ENCODE measurements around the gene HHAT.

Gene HHAT

GRCh38 chr1:210328746-210329503 is at the start of gene HHAT:
HHAT (plus strand) TSS chr1:210328902; CDS start chr1:210348976, 20,074 bp downstream.
- TF ChIP-seq CTCF (IDR thresholded peaks at IDR 0.05; ENCODE audit: insufficient read depth, low read length, missing control alignments), result no peak

GRCh38 chr1:210280221-210280620 is 48.5 kb upstream of the HHAT start:
- CTCF ChIA-PET, result no interaction called here
- H3K4me3 ChIP-seq (ENCODE audit: low read depth, low read length), result no peak overlapping the region
- TF ChIP-seq CTCF (IDR thresholded peaks at IDR 0.05; ENCODE audit: insufficient read depth, low read length, missing control alignments), result no peak
- no peak for DNase-seq (ENCODE audit: low read depth, low spot score)
- POLR2A ChIA-PET, result no interaction called here

More at GRCh38 chr1:210328746-210329503, at the start of gene HHAT:
- DNase-seq (ENCODE audit: low read depth, low spot score), result no peak
- peak within 1 kb of the TSS; percentile 73 for H3K4me3 ChIP-seq (ENCODE audit: low read depth, low read length)
- POLR2A ChIA-PET, result interaction anchor here (0.6 to 0.8 kb wide), 2 partner anchors 78 to 111 kb away, joined by 3 to 4 read pairs; no protein-coding TSS in a partner anchor
- CTCF ChIA-PET, result interaction anchor here (0.6 kb wide), 1 partner anchor 505 kb away, joined by 3 read pairs; no protein-coding TSS in a partner anchor

DNA sequence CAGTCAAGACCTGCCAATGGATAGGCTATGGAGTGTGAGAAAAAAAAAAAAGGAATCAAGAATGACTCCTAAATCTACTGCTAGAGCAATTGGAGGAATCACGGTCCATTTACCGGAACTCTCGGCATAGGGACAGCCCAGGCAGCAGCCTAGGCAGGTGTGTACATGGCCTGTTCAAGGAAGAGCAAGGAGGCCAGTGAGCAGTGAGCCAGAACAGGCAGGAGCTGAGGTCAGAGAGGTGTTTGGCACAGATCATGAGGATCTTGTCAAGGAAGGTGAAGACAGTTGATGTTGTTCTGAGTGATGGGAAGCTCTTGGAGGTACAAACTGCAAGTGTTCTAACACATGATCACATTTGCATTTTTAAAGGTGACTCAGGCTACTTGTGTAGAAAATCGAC is 40.6 kb upstream of the HHAT start:
- H3K4me3 ChIP-seq (ENCODE audit: low read depth, low read length), result no peak overlapping the region
- no peak for TF ChIP-seq CTCF (IDR thresholded peaks at IDR 0.05; ENCODE audit: insufficient read depth, low read length, missing control alignments)
- CTCF ChIA-PET, result no interaction called here
- no peak for DNase-seq (ENCODE audit: low read depth, low spot score)
- POLR2A ChIA-PET, result no interaction called here

- CTCF ChIA-PET, result no interaction called here
- no peak for TF ChIP-seq CTCF (IDR thresholded peaks at IDR 0.05; ENCODE audit: insufficient read depth, low read length, missing control alignments)
- POLR2A ChIA-PET, result no interaction called here
These were observed 39.5 kb upstream of the HHAT start for GRCh38 chr1:210289248-210289647.

GRCh38 chr1:210291081-210291764 is 37.5 kb upstream of the HHAT start:
- no peak for TF ChIP-seq CTCF (IDR thresholded peaks at IDR 0.05; ENCODE audit: insufficient read depth, low read length, missing control alignments)
- H3K4me3 ChIP-seq (ENCODE audit: low read depth, low read length), result no peak overlapping the region
- CTCF ChIA-PET, result interaction anchor here (0.9 to 2.6 kb wide), 10 partner anchors 10 to 150 kb away, joined by 3 to 12 read pairs (median 4); no protein-coding TSS in a partner anchor
- no peak for DNase-seq (ENCODE audit: low read depth, low spot score)
- POLR2A ChIA-PET, result no interaction called here

More at GRCh38 chr1:210289248-210289647, 39.5 kb upstream of the HHAT start:
- no peak for DNase-seq (ENCODE audit: low read depth, low spot score)
- H3K4me3 ChIP-seq (ENCODE audit: low read depth, low read length), result no peak overlapping the region

DNA sequence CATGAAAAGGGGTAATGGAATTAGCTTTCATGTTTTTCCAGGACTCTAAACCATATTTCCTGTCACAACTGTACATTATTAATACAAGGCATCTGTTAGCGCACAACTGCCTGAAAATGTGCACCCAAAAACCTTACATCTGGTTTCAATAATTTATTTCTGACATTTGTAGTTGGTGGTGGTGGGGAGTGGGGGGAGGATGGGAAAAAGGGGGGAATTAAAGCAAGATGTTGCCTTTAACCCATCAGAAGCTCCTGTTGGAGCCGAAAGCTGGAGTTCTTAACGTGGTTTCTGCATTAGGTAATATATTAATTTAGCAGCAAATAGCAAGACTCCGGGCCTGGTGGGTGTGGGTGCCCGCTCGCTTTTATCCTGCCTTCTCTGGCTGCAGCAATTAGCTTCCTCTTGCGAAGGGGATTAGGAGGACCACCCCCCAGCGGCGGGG is 36.9 kb upstream of the HHAT start:
- ChIA-PET CTCF (interaction anchor here (0.9 to 2.9 kb wide), 10 partner anchors 10 to 151 kb away, joined by 3 to 12 read pairs (median 4); no protein-coding TSS in a partner anchor), POLR2A (interaction anchor here (0.9 to 2.0 kb wide), 2 partner anchors 29 to 52 kb away, joined by 3 to 7 read pairs; no protein-coding TSS in a partner anchor)
- no peak for TF ChIP-seq CTCF (IDR thresholded peaks at IDR 0.05; ENCODE audit: insufficient read depth, low read length, missing control alignments)
- peak overlapping the region; percentile 40; the same call in 1 of the 2 replicates for H3K4me3 ChIP-seq (ENCODE audit: low read depth, low read length)
- peak; percentile 38 for DNase-seq (ENCODE audit: low read depth, low spot score)

All from AG04449 (cell line).